Endodermal cell (in vitro differentiated cells): ENCODE data around the gene TRABD2B. TPM values are rescaled to one million over a fixed set of nuclear protein-coding genes. Genes with fewer than 3 reads are reported as not detected.
"Not testable (repeated sequence)": the region's sequence is repeated elsewhere in the genome, so short reads cannot be mapped to it uniquely, and the experiment has no call there.

Experiments
- DNase-seq: peaks from one replicate; pipeline ENCODE4 v3.0.0-alpha.2; 2017
- H3K27ac ChIP-seq: 2 replicates; pipeline ENCODE4 v1.5.1; 2013; ENCODE audit warnings: mild to moderate bottlenecking, low read depth, low read length, moderate library complexity
- H3K27me3 ChIP-seq: 2 replicates; pipeline ENCODE4 v1.6.1; 2013; ENCODE audit warnings: mild to moderate bottlenecking, low read length, moderate library complexity; ENCODE audit not compliant: insufficient read depth, control insufficient read depth, poor library complexity, severe bottlenecking
- H3K36me3 ChIP-seq: 2 replicates; pipeline ENCODE4 v1.7.0; 2013; ENCODE audit warnings: mild to moderate bottlenecking, low read length, moderate library complexity; ENCODE audit not compliant: control insufficient read depth, insufficient read depth
- H3K4me1 ChIP-seq: one replicate; pipeline ENCODE4 v1.7.0; 2013; ENCODE audit warnings: low read length; ENCODE audit not compliant: control insufficient read depth, insufficient read depth
- H3K4me3 ChIP-seq: 2 replicates; pipeline ENCODE4 v1.5.1; 2013; ENCODE audit warnings: mild to moderate bottlenecking, low read length, moderate library complexity
- H3K9ac ChIP-seq: 2 replicates; pipeline ENCODE4 v1.6.1; 2013; ENCODE audit warnings: mild to moderate bottlenecking, low read length, moderate library complexity; ENCODE audit not compliant: poor library complexity, severe bottlenecking; ENCODE audit errors: extremely low read depth
- H3K9me3 ChIP-seq: 2 replicates; pipeline ENCODE4 v1.6.1; 2013; ENCODE audit warnings: mild to moderate bottlenecking, low read length, moderate library complexity; ENCODE audit not compliant: control insufficient read depth
- H3K27ac Mint-ChIP-seq: 2 replicates; pipeline ENCODE4 v1.8.0; 2020; ENCODE audit warnings: mixed read lengths
- H3K27me3 Mint-ChIP-seq: 2 replicates; pipeline ENCODE4 v1.8.0; 2021; ENCODE audit warnings: mild to moderate bottlenecking, mixed read lengths; ENCODE audit not compliant: insufficient read depth
- H3K36me3 Mint-ChIP-seq: 2 replicates; pipeline ENCODE4 v1.8.0; 2020; ENCODE audit warnings: low read depth, mixed read lengths
- H3K4me1 Mint-ChIP-seq: 2 replicates; pipeline ENCODE4 v1.8.0; 2020; ENCODE audit warnings: mixed read lengths
- H3K4me3 Mint-ChIP-seq: 2 replicates; pipeline ENCODE4 v1.8.0; 2020; ENCODE audit warnings: mild to moderate bottlenecking, moderate library complexity, mixed read lengths
- H3K9me3 Mint-ChIP-seq: 2 replicates; pipeline ENCODE4 v1.8.0; 2020; ENCODE audit warnings: mild to moderate bottlenecking, mixed read lengths
- WGBS, 2 experiments: methylation state at CpG; one replicate each; pipeline versions ENCODE4 v1.1.5 to v1.1.7; 2013; ENCODE audit warnings: missing lambda C conversion rate in 2 of 2, mixed read lengths in 1 of 2; ENCODE audit not compliant: insufficient coverage in 1 of 2, insufficient read length in 1 of 2; 5-methylcytosine and 5-hydroxymethylcytosine counted together
- total RNA-seq, 2 donors: library from RNA; stranded (reverse); fragmentation: NEBNext Ultra II Directional in 1 of 2; extraction: Animal tissue kit (Norgen Biotek cat#: 25700) in 1 of 2; gene quantifications; 2 replicates in 1 of 2; 3 replicates in 1 of 2; pipeline ENCODE4 v1.2.1, GENCODE V29; 2021
- TF ChIP-seq, protein P1 (sequence below): fragments of 200-600 bp; sonication (generic); conservative IDR thresholded peaks from 2 replicates; pipeline ENCODE4 v1.5.0; 2021; ENCODE audit warnings: antibody characterized with exemption, mild to moderate bottlenecking

TRABD2B gene
- total RNA-seq, 2 donors from 2014 or later: 24.4 to 28.0 TPM

DNA sequence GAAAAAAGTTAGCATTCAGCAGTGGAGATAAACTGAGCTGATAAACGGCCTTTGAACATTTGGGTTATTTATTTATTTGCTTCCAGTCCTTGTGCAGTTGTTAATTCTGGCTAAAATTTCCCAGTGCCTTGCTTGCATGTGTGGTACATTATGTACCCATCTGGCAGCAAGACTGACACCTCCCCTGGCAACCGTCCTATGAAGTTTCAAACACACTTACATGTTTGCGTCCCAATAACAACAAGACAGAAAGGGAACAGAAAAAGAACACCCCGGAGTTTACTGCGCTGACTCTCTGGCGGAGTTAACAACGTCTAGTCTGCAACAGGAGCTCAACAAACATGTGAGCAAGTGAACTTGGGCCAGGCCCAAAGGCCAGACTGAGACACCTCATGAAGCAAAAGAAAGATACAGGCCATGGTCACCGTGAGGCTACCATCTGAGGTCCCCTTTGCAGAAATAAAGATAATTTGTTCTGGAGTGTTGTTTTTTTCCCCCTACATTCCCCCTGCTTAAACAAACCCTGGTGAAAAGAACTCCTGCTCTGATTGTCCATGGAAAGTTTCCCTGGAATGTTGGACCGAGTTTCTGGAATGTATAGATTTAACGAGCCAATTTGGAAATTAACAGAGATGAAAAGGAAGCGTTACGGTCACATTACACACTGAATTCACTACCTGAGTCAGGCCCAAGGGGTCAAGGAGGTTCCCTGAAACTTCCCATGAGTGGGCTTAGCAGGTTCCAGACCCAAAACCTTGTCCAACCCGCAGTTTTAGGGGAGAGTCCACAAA is 33.4 kb downstream of the TRABD2B start:
- peaks cover 8% of the 10 kb centered on the region for H3K4me1 ChIP-seq
- TF ChIP-seq, protein P1, sequence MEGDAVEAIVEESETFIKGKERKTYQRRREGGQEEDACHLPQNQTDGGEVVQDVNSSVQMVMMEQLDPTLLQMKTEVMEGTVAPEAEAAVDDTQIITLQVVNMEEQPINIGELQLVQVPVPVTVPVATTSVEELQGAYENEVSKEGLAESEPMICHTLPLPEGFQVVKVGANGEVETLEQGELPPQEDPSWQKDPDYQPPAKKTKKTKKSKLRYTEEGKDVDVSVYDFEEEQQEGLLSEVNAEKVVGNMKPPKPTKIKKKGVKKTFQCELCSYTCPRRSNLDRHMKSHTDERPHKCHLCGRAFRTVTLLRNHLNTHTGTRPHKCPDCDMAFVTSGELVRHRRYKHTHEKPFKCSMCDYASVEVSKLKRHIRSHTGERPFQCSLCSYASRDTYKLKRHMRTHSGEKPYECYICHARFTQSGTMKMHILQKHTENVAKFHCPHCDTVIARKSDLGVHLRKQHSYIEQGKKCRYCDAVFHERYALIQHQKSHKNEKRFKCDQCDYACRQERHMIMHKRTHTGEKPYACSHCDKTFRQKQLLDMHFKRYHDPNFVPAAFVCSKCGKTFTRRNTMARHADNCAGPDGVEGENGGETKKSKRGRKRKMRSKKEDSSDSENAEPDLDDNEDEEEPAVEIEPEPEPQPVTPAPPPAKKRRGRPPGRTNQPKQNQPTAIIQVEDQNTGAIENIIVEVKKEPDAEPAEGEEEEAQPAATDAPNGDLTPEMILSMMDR: no peak
- DNase-seq: no peak
- Mint-ChIP-seq H3K9me3 (peaks cover 12% of the 10 kb centered on the region), H3K4me3 (no peak overlapping the region), H3K36me3 (peaks cover 8% of the 10 kb centered on the region), H3K4me1 (peaks cover 34% of the 10 kb centered on the region), H3K27me3 (no peaks in the 10 kb centered on the region), H3K27ac (no peak overlapping the region)
- no peak overlapping the region for H3K27ac ChIP-seq
- 91 to 92% methylated on average over 11 to 13 of the region's 13 CpGs for WGBS, 2 experiments
- peaks cover 4% of the 10 kb centered on the region for H3K9me3 ChIP-seq
- no peak overlapping the region for H3K4me3 ChIP-seq
- no peaks in the 10 kb centered on the region for H3K27me3 ChIP-seq
- no peak overlapping the region for H3K9ac ChIP-seq
- H3K36me3 ChIP-seq: peaks cover 16% of the 10 kb centered on the region

DNA sequence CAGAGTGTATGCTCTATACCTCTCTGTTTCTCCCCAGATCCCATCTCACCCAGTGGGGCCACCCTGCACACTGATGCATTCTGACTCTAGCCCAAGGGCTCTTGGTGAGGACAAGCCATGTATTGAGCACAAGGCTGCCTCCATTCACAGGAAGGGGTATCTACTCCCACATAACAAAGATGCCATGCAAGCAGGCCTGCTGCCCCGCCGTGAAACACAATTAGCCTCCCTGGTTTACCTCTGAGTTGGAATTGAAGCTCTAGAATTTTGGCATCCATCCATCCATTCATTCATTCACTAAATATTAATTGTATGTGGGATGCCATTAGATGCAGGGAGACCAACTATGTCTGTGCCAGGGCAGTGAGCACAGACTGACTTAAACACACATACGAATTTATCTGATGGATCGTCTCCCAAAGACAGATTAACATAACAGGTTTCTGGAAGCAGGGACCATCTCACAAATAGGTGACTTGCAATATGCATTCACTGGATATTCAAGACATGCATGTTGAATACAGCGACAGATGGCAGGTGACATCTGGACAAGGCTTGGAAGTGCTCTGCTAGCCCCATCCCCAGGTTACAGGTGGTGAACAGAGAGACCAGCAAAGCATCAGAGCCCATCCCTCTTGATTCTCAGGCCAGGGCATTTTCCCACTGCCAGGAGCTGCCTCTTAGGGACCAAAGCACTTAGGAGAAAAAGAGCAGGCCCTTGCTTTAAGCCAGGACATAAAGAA is 34.3 kb downstream of the TRABD2B start:
- no peak overlapping the region for H3K9ac ChIP-seq
- no peak overlapping the region for H3K4me3 Mint-ChIP-seq
- H3K9me3 ChIP-seq: peaks cover 4% of the 10 kb centered on the region
- no peak for DNase-seq
- peaks cover 5% of the 10 kb centered on the region for H3K4me1 ChIP-seq
- no peak overlapping the region for H3K4me3 ChIP-seq
- H3K4me1 Mint-ChIP-seq: peaks cover 26% of the 10 kb centered on the region
- no peak overlapping the region for H3K27ac ChIP-seq
- TF ChIP-seq, protein P1: no peak
- peaks cover 1% of the 10 kb centered on the region for H3K27me3 Mint-ChIP-seq
- peaks cover 12% of the 10 kb centered on the region for H3K9me3 Mint-ChIP-seq
- no peak overlapping the region for H3K27ac Mint-ChIP-seq
- peaks cover 9% of the 10 kb centered on the region for H3K36me3 ChIP-seq
- no peaks in the 10 kb centered on the region for H3K27me3 ChIP-seq
- WGBS, 2 experiments: 90 to 100% methylated on average over 3 to 5 of the region's 5 CpGs
- peaks cover 8% of the 10 kb centered on the region for H3K36me3 Mint-ChIP-seq

DNA sequence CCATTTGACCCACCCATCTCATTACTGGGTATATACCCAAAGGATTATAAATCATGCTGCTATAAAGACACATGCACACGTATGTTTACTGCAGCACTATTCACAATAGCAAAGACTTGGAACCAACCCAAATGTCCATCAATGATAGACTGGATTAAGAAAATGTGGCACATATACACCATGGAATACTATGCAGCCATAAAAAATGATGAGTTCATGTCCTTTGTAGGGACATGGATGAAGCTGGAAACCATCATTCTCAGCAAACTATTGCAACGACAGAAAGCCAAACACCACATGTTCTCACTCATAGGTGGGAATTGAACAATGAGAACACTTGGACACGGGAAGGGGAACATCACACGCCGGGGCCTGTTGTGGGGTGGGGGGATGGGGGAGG is 35.4 kb downstream of the TRABD2B start:
- H3K4me1 Mint-ChIP-seq: peaks cover 26% of the 10 kb centered on the region
- not testable (repeated sequence) for H3K27me3 ChIP-seq, H3K9me3 ChIP-seq, H3K27ac Mint-ChIP-seq, H3K9ac ChIP-seq, H3K36me3 ChIP-seq, H3K27ac ChIP-seq, H3K4me1 ChIP-seq, H3K4me3 Mint-ChIP-seq, H3K27me3 Mint-ChIP-seq, H3K4me3 ChIP-seq, DNase-seq
- peaks cover 22% of the 10 kb centered on the region for H3K9me3 Mint-ChIP-seq
- WGBS, 2 experiments: 98% methylated on average over 4 of the region's 5 CpGs; no CpG with 5 or more reads in 1 of the 2 experiments
- H3K36me3 Mint-ChIP-seq: peaks cover 18% of the 10 kb centered on the region

DNA sequence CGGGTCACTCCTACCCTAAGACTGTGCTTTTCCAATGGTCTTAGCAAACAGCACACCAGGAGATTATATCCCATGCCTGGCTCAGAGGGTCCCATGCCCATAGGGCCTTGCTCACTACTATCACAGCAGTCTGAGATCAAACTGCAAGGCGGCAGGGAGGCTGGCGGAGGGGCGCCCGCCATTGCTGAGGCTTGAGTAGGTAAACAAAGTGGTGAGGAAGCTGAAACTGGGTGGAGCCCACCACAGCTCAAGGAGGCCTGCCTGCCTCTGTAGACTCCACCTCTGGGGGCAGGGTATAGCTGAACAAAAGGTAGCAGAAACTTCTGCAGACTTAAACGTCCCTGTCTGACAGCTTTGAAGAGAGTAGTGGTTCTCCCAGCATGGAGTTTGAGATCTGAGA is 40.7 kb downstream of the TRABD2B start:
- WGBS, 2 experiments: 88 to 100% methylated on average over 3 to 6 of the region's 6 CpGs
- Mint-ChIP-seq H3K36me3 (peaks cover 21% of the 10 kb centered on the region), H3K9me3 (peaks cover 34% of the 10 kb centered on the region)
- not testable (repeated sequence) for H3K4me3 ChIP-seq, H3K4me1 ChIP-seq, H3K27ac ChIP-seq, H3K27me3 Mint-ChIP-seq, DNase-seq, H3K4me1 Mint-ChIP-seq, H3K9ac ChIP-seq, H3K4me3 Mint-ChIP-seq, H3K27me3 ChIP-seq, H3K9me3 ChIP-seq, H3K27ac Mint-ChIP-seq
- H3K36me3 ChIP-seq: peaks cover 17% of the 10 kb centered on the region
